SKM-1 treated with dmso at 0.1 percent for 144 hours (cell line): ENCODE data around the gene GNAS.
"Not testable (repeated sequence)": the region's sequence is repeated elsewhere in the genome, so short reads cannot be mapped to it uniquely, and the experiment has no call there.

Source experiments
- DNase-seq: peaks from one replicate; lab custom pipeline; 2025; ENCODE audit not compliant: unreplicated experiment; lab: John Stamatoyannopoulos, UW

GNAS gene

DNA sequence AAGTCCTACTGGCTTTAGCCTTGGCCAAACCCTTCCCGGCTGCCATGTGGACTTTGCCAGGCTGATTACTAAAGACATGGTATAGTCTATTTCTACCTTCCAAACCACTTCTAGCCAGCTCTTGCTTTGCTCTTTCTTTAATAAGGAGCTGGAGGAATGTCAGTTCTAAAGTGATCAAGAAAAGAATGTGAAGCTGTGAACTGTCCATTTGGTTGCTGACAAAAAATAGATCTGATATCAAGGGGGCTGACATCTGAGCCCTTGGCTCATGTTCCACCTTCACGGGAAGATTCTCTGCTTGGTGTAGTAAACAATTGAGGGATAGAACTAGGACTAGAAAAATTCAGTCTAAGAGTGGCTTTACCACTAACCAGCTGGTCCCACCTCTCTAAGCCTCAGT is 24.4 kb upstream of the GNAS start:
- DNase-seq: no peak

GRCh38 chr20:58828804-58829203 is 23.7 kb upstream of the GNAS start:
- DNase-seq: not testable (repeated sequence)

DNA sequence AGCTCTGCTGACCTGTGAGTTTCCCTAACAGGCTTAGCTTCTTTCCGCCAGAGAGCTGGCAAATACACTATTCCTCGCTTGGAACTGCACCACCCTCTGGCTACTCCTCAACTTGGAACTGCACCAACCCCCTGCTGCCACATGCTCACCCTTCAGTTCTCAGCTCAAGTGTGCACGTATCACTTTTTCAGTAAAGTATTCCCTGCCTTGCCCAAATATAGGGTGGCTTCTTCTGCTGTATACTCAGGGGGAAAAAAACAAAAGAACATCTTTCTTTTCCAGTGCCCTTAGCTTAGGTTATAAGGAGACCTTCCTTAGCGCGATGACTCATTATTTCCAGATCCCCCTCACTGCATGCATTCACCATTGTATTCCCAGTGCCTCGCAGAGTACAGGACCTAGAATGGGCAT is 23.0 kb upstream of the GNAS start:
- DNase-seq: no peak

DNA sequence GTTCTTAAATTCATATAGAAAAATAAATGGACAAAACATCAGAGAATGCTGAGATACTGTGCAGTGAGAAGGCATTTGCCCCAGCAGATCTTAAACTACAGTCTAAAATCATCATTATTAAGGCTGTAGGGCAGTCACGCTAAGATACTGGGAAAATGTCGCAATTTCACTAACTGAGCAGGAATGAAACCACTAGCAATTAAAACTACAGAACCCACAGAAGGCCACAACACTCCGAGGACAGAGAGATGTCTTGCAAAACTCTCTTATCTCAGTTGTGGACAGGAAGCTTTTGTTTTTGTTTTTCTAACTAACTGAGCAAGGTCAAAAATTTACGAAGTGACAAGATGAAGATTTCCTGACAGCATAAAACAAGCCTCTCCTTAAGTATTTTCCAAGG is 20.1 kb upstream of the GNAS start:
- DNase-seq: no peak

GRCh38 chr20:58833921-58834320 is 18.6 kb upstream of the GNAS start:
- no peak for DNase-seq

GRCh38 chr20:58835231-58835630 is 17.3 kb upstream of the GNAS start:
- DNase-seq: no peak

DNA sequence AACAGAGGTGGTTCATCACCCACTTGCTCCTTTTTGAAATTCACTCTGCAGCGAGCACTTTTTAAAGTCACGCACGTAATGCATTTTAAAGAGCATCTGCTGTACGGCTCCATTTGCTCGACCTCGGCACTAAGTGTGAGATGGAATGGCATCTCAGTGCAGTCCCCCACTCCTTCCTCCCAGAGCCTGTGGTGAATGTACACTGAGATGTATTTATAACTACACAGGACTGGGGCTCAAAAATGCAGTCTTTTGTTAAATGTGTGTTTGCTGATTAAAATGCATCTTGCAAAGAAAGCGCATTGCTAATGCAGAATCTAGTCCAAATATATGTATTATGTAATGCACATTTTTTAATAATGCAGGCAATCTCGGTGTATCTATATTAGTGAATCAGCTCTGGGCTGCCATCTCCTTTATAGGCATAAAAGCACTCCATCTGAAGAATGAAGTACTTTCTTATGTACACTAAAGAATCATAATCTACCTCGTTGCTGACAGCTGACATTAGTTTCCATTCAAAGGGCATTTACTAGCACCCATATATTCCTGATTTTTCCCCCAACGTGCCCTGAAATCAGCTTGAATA is 15.8 kb upstream of the GNAS start:
- DNase-seq: no peak

GRCh38 chr20:58837717-58838116 is 14.8 kb upstream of the GNAS start:
- no peak for DNase-seq

- no peak for DNase-seq
These were observed 14.3 kb upstream of the GNAS start for GRCh38 chr20:58838174-58838573.

GRCh38 chr20:58839474-58839874 is 13.0 kb upstream of the GNAS start:
- DNase-seq: no peak

- no peak for DNase-seq
These were observed 12.3 kb upstream of the GNAS start for GRCh38 chr20:58839991-58840747.

GRCh38 chr20:58840816-58841538 is 11.5 kb upstream of the GNAS start:
- no peak for DNase-seq

DNA sequence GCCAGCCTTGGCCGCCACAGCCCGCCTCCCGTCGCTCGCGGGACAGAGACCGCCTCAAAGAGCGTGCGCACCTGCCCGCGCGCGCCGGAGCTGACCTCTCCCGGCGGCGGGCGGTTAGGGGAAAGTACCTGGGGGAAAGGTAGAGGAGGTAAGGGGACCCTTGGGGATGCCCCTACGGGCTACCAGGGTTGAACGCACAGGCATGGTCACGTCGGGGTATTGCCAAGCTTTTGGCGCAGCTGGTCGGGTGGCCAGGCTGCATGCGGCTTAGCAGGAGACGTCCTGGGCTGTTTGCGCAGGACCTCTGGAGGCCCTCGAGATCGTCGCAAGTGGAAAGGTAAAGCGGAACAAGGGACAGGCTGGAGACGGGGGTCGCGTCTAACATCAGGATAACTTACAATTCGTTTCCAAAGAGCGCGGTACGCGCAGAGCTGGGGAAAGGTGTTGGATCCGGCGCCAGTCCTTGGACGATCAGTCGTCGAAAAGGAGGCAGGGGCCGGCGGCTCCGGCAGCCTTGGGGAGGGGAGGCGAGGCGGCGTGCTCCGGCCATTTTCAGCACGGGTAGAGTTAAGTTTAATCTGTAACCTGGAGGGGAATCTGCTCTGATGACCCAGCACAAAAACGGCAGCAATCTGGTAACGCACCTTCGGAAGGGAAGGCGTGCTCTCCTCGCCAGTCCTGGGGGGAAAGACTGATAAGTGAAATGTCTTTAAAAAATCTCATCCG is 10.8 kb upstream of the GNAS start:
- DNase-seq: no peak

GRCh38 chr20:58842276-58842675 is 10.2 kb upstream of the GNAS start:
- DNase-seq: no peak

- DNase-seq: no peak
These were observed 9.4 kb upstream of the GNAS start for GRCh38 chr20:58843128-58843556.

- DNase-seq: no peak
These were observed 6.8 kb upstream of the GNAS start for GRCh38 chr20:58845706-58846105.

DNA sequence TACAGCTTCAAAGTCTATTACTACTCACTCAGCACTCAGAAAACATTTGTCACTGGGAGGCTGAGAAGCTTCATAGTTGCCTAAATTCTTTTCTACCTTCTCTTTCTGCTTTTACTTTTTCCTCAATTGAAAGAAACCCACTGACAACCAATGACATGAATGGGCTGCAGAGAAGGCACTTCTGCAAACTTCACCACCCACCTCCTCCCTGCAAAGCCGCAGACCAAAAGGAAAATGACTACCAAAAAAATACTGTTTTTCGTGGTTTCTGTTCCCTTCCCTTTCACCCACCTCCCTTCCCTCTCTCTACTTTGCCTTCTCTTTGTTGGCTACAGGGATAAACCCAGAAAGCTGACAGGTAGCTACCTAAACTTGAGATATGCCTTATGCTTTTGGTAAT is 5.1 kb upstream of the GNAS start:
- DNase-seq: no peak

DNA sequence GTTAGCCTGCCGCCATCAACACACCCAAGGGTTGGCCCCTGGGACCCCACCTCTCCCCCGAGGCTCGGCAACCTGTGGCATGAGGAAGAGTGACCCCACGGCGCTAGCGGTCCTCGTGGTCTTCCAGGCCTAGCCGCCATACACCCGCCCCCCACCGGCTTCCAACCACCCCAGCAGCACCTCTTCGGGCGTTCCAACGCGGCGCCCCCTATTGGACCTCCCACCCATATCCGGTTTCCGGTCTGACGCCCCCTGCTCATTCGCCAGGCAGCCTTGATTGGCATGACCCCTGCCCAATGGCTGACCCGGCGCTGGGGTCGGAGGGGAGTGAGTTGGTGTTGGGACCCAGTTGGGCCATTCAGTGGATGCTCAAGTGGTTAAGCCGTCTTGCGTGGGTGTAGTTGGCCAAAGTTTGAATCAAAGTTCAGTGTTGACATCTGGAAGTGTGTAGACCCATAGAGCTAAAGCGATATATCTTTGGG is 1.8 kb upstream of the GNAS start, which contains the start of gene GNAS-AS1:
Gene GNAS-AS1, minus strand, starts transcription at position 210 of the 482 bp plus-strand sequence.
- no peak for DNase-seq

DNA sequence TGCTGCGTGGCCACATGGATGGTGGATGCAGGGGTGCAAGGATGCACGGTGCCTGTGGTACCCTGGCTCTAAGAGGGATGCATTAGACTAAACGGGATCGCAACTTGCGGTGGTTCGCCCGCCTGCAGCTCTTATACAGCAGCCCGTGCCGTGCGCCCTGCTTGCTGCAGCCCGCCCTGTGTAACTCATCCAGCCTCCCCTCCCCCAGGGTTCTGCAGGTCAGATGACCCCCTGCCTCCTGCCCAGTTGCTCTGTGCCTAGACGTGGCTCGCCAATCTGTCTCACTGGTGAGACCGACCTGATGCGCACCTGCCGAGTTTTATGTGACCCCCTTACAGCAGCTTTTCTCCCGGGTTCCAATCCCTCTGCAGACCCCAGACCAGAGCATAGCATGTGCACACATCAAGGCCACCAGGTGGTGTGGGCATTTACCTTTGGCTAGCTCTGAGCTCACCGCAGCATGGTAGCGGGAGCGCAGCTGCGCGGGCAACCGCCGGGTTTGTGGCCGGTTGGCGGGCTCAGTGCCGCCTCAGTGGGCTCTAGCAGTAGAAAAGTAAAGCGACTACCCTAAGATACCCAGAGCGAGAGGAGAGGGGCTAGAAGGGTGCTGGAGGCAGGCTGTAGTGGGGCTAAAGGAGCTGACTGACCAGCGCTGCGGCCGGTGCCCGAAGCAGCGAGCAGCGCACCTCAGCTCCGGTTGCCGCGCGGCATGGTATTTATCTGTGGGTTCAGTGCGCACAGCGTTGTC is 1.1 kb upstream of the GNAS start:
- no peak for DNase-seq

DNA sequence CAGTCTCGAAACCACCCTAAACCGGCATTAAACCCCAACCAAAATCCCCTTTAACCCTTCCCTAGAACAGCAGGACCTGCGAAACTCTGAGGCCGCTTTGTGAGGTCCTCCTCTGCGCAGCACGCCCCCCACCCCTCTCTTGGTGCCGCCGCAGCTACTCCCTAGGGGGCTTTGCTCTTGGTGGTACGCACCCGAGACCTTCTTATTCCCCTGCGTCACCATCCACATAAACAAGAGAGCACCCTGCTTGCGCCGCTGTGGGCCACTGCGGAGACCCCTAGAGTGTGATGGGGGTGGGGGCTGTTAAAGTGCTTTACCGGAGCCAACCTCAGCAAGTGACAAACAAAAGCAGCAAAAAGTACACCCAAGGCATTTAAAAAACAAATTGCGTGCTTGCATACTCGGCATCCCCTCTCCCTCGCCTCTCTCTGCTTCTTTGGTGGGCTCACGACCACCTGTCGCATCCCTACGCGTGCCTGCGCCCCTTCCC is 502 bp upstream of the GNAS start:
- no peak for DNase-seq
